HPDE6-E6E7 (cell line): ENCODE results near the gene DYNC2I2.
"Not testable (repeated sequence)": the region's sequence is repeated elsewhere in the genome, so short reads cannot be mapped to it uniquely, and the experiment has no call there.

Source experiments
- DNase-seq: peaks from one replicate; pipeline ENCODE4 v3.0.0; 2011; ENCODE audit warnings: missing footprints; ENCODE audit errors: extremely low spot score

DYNC2I2 gene

GRCh38 chr9:128615571-128615970 is 41.1 kb downstream of the DYNC2I2 start:
- DNase-seq: no peak

GRCh38 chr9:128614728-128615127 is 41.9 kb downstream of the DYNC2I2 start:
- no peak for DNase-seq

GRCh38 chr9:128611600-128612394 is 44.9 kb downstream of the DYNC2I2 start:
- no peak for DNase-seq

GRCh38 chr9:128610897-128611296 is 45.8 kb downstream of the DYNC2I2 start:
- no peak for DNase-seq

GRCh38 chr9:128607642-128608350 is 48.9 kb downstream of the DYNC2I2 start:
- no peak for DNase-seq

GRCh38 chr9:128603697-128604096 is 53.0 kb downstream of the DYNC2I2 start:
- no peak for DNase-seq

GRCh38 chr9:128600099-128600498 is 56.5 kb downstream of the DYNC2I2 start:
- DNase-seq: no peak

- DNase-seq: no peak
These were observed 61.2 kb downstream of the DYNC2I2 start for GRCh38 chr9:128595471-128595870.

- no peak for DNase-seq
These were observed 62.8 kb downstream of the DYNC2I2 start for GRCh38 chr9:128593856-128594255.

- DNase-seq: no peak
These were observed 63.6 kb downstream of the DYNC2I2 start for GRCh38 chr9:128593039-128593438.

GRCh38 chr9:128588581-128589233 is 67.9 kb downstream of the DYNC2I2 start:
- DNase-seq: no peak

GRCh38 chr9:128587453-128587852 is 69.2 kb downstream of the DYNC2I2 start:
- no peak for DNase-seq

GRCh38 chr9:128586934-128587333 is 69.7 kb downstream of the DYNC2I2 start:
- not testable (repeated sequence) for DNase-seq

- not testable (repeated sequence) for DNase-seq
These were observed 71.5 kb downstream of the DYNC2I2 start for GRCh38 chr9:128585155-128585554.
